HepG2 (cell line): Measurements from ENCODE around the gene MGAT5. TPM values are rescaled to one million over a fixed set of nuclear protein-coding genes. Genes with fewer than 3 reads are reported as not detected.

ENCODE experiments used
- ATAC-seq: fragments of 200-7000 bp; cut with Tn5 transposase; 3 replicates; pipeline ENCODE4 v1.9.1; 2020; ENCODE audit warnings: mild to moderate bottlenecking, moderate library complexity
- BruUV-seq: library from RNA; stranded (reverse); fragments of 400-500 nt; replicated peaks from 2 replicates; lab custom pipeline; 2021; lab: Mats Ljungman, UMichigan
- CTCF ChIA-PET: fragments of 300-600 bp; formaldehyde crosslinking; extraction: SDS; loops from one replicate; lab custom pipeline; 2021; ENCODE audit warnings: low total read pairs, inconsistent platforms, low intra/inter-chr PET ratio; lab: Yijun Ruan, JAX
- POLR2A ChIA-PET: fragments of 350-600 bp; sonication (Branson Sonifier 250); formaldehyde crosslinking; loops from one replicate; lab custom pipeline; 2020; ENCODE audit warnings: antibody characterized with exemption, inconsistent platforms; lab: Yijun Ruan, JAX
- DNase-seq: peaks from one replicate; pipeline ENCODE4 v3.0.0-alpha.2; 2015; ENCODE audit warnings: low spot score
- FAIRE-seq: peaks from 3 replicates; lab custom pipeline; 2011; peaks lifted over from hg19 to GRCh38; lab: Jason Lieb, UNC
- H2AFZ ChIP-seq: one replicate; pipeline ENCODE4 v1.6.1; 2011; ENCODE audit warnings: low read length, inconsistent platforms
- H3K27ac ChIP-seq: fragments of 300-600 bp; 3 replicates; pipeline ENCODE4 v1.8.0; 2011; ENCODE audit warnings: mixed run types, mild to moderate bottlenecking, mixed read lengths, low read length, inconsistent platforms; ENCODE audit not compliant: insufficient read depth; ENCODE audit errors: extremely low read length
- H3K27me3 ChIP-seq, 2 experiments: fragments of 200-600 bp in 1 of 2; 2 replicates in 1 of 2; 3 replicates in 1 of 2; pipeline versions ENCODE4 v1.6.0 to v1.8.0; 2011; ENCODE audit warnings: low read length in 2 of 2, mild to moderate bottlenecking in 2 of 2, moderate library complexity in 2 of 2, inconsistent platforms in 1 of 2; ENCODE audit not compliant: insufficient read depth in 2 of 2, control insufficient read depth in 1 of 2
- H3K36me3 ChIP-seq, 2 experiments: fragments of 200-600 bp in 1 of 2; replicated peaks in 1 of 2; 2 replicates in 1 of 2; 3 replicates in 1 of 2; pipeline versions ENCODE4 v1.5.1 to v1.8.0; 2011; ENCODE audit warnings: low read length in 2 of 2, inconsistent platforms in 1 of 2; ENCODE audit not compliant: insufficient read depth in 2 of 2, control insufficient read depth in 1 of 2
- H3K4me1 ChIP-seq: 2 replicates; pipeline ENCODE4 v1.5.1; 2012; ENCODE audit warnings: low read length, inconsistent platforms; ENCODE audit not compliant: insufficient read depth
- H3K4me2 ChIP-seq: 2 replicates; pipeline ENCODE4 v1.6.0; 2011; ENCODE audit warnings: low read depth, low read length, inconsistent platforms
- H3K4me3 ChIP-seq, 3 experiments: fragments of 200-600 bp in 1 of 3; sonication (generic), shearing (Covaris generic) in 1 of 3; replicated peaks in 1 of 3; 2 replicates each; pipeline ENCODE4 v1.5.1; 2011 to 2016; ENCODE audit warnings: low read length in 3 of 3, inconsistent platforms in 2 of 3, low read depth in 2 of 3, mild to moderate bottlenecking in 2 of 3, control low read depth in 1 of 3, mixed read lengths in 1 of 3; ENCODE audit not compliant: insufficient read depth in 1 of 3
- H3K79me2 ChIP-seq: one replicate; pipeline ENCODE4 v1.6.1; 2011; ENCODE audit warnings: low read length, inconsistent platforms; ENCODE audit not compliant: insufficient read depth
- H3K9ac ChIP-seq: 2 replicates; pipeline ENCODE4 v1.6.0; 2011; ENCODE audit warnings: mild to moderate bottlenecking, low read depth, low read length, inconsistent platforms; ENCODE audit not compliant: insufficient read depth
- H3K9me3 ChIP-seq: 2 replicates; pipeline ENCODE4 v1.5.1; 2012; ENCODE audit warnings: mild to moderate bottlenecking, low read length
- H4K20me1 ChIP-seq: 2 replicates; pipeline ENCODE4 v1.6.0; 2011; ENCODE audit warnings: inconsistent platforms, mild to moderate bottlenecking, low read length, moderate library complexity; ENCODE audit not compliant: insufficient read depth
- MYNN ChIP-seq: sonication (generic); formaldehyde crosslinking; IDR thresholded peaks from 2 replicates; pipeline ENCODE4 v1.4.0; 2020; ENCODE audit warnings: mild to moderate bottlenecking, low read depth, missing genetic modification reagents
- RAD51 ChIP-seq: fragments of 450-650 bp; IDR thresholded peaks from 2 replicates; pipeline ENCODE4 v1.6.1; 2016; ENCODE audit warnings: borderline replicate concordance
- RBM39 ChIP-seq: fragments of 200-400 bp; formaldehyde crosslinking; IDR thresholded peaks from one replicate; pipeline ENCODE4 v1.6.1; 2018; ENCODE audit warnings: antibody characterized with exemption, mild to moderate bottlenecking, low read depth, low read length; ENCODE audit not compliant: poor library complexity, severe bottlenecking
- RNF219 ChIP-seq: sonication (generic); formaldehyde crosslinking; IDR thresholded peaks from 2 replicates; pipeline ENCODE4 v1.5.0; 2020; ENCODE audit warnings: mild to moderate bottlenecking, missing genetic modification reagents
- SKI ChIP-seq: fragments of 450-650 bp; IDR thresholded peaks from one replicate; pipeline ENCODE4 v1.6.1; 2018; ENCODE audit warnings: mild to moderate bottlenecking; ENCODE audit not compliant: partially characterized antibody
- SP1 ChIP-seq, 2 experiments: fragments of 450-650 bp in 1 of 2; sonication (generic) in 1 of 2; formaldehyde crosslinking in 1 of 2; IDR thresholded peaks; 2 replicates each; pipeline versions ENCODE4 v1.4.0 to v1.6.1; 2016 to 2020; ENCODE audit warnings: missing genetic modification reagents in 1 of 2
- TBL1XR1 ChIP-seq: fragments of 150-350 bp; IDR thresholded peaks from 2 replicates; pipeline ENCODE4 v1.6.1; 2014; ENCODE audit warnings: borderline replicate concordance, low read length; ENCODE audit not compliant: partially characterized antibody
- TRAFD1 ChIP-seq: sonication (generic); formaldehyde crosslinking; IDR thresholded peaks from 2 replicates; pipeline ENCODE4 v1.5.1; 2020; ENCODE audit warnings: missing genetic modification reagents, mild to moderate bottlenecking, borderline replicate concordance
- ZBTB7B ChIP-seq: sonication (generic); formaldehyde crosslinking; IDR thresholded peaks from 2 replicates; pipeline ENCODE4 v1.4.0; 2020; ENCODE audit warnings: missing genetic modification reagents
- ZFP90 ChIP-seq: sonication (generic); formaldehyde crosslinking; IDR thresholded peaks from 2 replicates; pipeline ENCODE4 v1.8.0; 2022; ENCODE audit warnings: missing genetic modification reagents, mild to moderate bottlenecking, inconsistent platforms, borderline replicate concordance
- ZNF335 ChIP-seq: sonication (generic); formaldehyde crosslinking; IDR thresholded peaks from 2 replicates; pipeline ENCODE4 v1.4.0; 2020; ENCODE audit warnings: missing genetic modification reagents
- ZNF660 ChIP-seq: sonication (generic); formaldehyde crosslinking; IDR thresholded peaks from 2 replicates; pipeline ENCODE4 v1.5.1; 2020; ENCODE audit warnings: mild to moderate bottlenecking, low read depth, missing genetic modification reagents, borderline replicate concordance
- WGBS: methylation state at CpG from one replicate; pipeline ENCODE4 v1.1.6; 2017; ENCODE audit warnings: low lambda C conversion rate; 5-methylcytosine and 5-hydroxymethylcytosine counted together
- in situ Hi-C: cut with HindIII; loops from 2 replicates; pipeline ENCODE4 v1.10.0; 2017; ENCODE audit warnings: low pct_unique_long_range_greater_than_20kb; ENCODE audit not compliant: extremely low pct_ligation_motif_present
- intact Hi-C: fragments of 100-400 bp; cut with micrococcal nuclease; formaldehyde crosslinking; loops from one replicate; pipeline ENCODE4 v1.10.0; 2022; ENCODE audit not compliant: unreplicated experiment
- polyA plus RNA-seq, 8 experiments: library from polyadenylated mRNA; depleted of rRNA in 3 of 8; stranded (reverse) in 7 of 8; unstranded in 1 of 8; fragments of >200 nt; fragmentation: Illumina TruSeq in 4 of 8; extraction: Trizol in 4 of 8; gene quantifications; 2 replicates each; pipeline versions ENCODE4 v1.2.1 to v1.2.3, GENCODE V29; 2011 to 2016; ENCODE audit warnings: low read depth in 4 of 8, missing spikeins in 1 of 8, mixed read lengths in 1 of 8; ENCODE audit not compliant: insufficient read depth in 1 of 8
- total RNA-seq, 5 experiments: library from RNA; depleted of rRNA; stranded (reverse); fragments of >200 nt; fragmentation: Illumina TruSeq; extraction: Trizol; gene quantifications; 2 replicates each; pipeline ENCODE4 v1.2.3, GENCODE V29; 2016; ENCODE audit warnings: low read depth in 1 of 5

The MGAT5 gene
- total and polyA plus RNA-seq, 2 of the 13 experiments (the other 11 are each of a cell fraction or from before 2014, with no cell fraction given), result 33.1 to 60.2 TPM

GRCh38 chr2:134425724-134426496, 172.0 kb downstream of the MGAT5 start:
- H3K4me3 ChIP-seq, result no peak overlapping the region
- intact Hi-C loops (no loop called here), in situ Hi-C loops (no loop called here)
- ChIA-PET CTCF (no interaction called here), POLR2A (interaction anchor here (1.2 to 2.5 kb wide), 2 partner anchors 7 to 14 kb away, joined by 4 to 18 read pairs; no protein-coding TSS in a partner anchor)
- H3K27me3 ChIP-seq, result no peaks in the 10 kb centered on the region
- peaks cover 25% of the 10 kb centered on the region for H3K4me1 ChIP-seq
- no peak overlapping the region for H3K9ac ChIP-seq
- TF ChIP-seq RBM39, result no peak
- no peak for TF ChIP-seq TBL1XR1
- TF ChIP-seq ZNF335 (CRISPR knock-in tag), result no peak
- TF ChIP-seq SKI, result no peak
- TF ChIP-seq RNF219 (CRISPR knock-in tag), result no peak
- TF ChIP-seq ZNF660 (CRISPR knock-in tag), result no peak
- no peak for TF ChIP-seq MYNN (CRISPR knock-in tag)
- no peak for TF ChIP-seq SP1 (IDR thresholded peaks at IDR 0.05)
- TF ChIP-seq SP1 (CRISPR knock-in tag; IDR thresholded peaks at IDR 0.05), result no peak
- TF ChIP-seq ZBTB7B (CRISPR knock-in tag), result no peak
- TF ChIP-seq TRAFD1 (CRISPR knock-in tag), result no peak
- TF ChIP-seq ZFP90 (CRISPR knock-in tag), result no peak
- TF ChIP-seq RAD51, result no peak
- H3K9me3 ChIP-seq, result no peaks in the 10 kb centered on the region
- DNase-seq (no peak), ATAC-seq (no peak), FAIRE-seq (no peak)
- H4K20me1 ChIP-seq, result no peaks in the 10 kb centered on the region
- no peak overlapping the region for H3K27ac ChIP-seq
- peaks cover 53 to 98% of the 10 kb centered on the region in 2 experiments for H3K36me3 ChIP-seq
- H2AFZ ChIP-seq, result no peak overlapping the region
- BruUV-seq, result no TSS peak
- H3K4me2 ChIP-seq, result no peak overlapping the region
- H3K79me2 ChIP-seq, result peaks cover 71% of the 10 kb centered on the region
- WGBS, result 99% methylated on average over 6 of the region's 6 CpGs
